Measurements from ENCODE around the gene CEP120.

Gene CEP120

GRCh38 chr5:123360910-123361309, 62.3 kb downstream of the CEP120 start:
- Histone ChIP-seq H3K9me3 (ENCODE audit: insufficient read depth, low read length) (no peaks in the 10 kb centered on the region), H3K9ac (ENCODE audit: insufficient read length, low read depth) (no peak overlapping the region), H3K4me1 (ENCODE audit: insufficient read depth, insufficient read length) (no peaks in the 10 kb centered on the region), H3K27me3 (ENCODE audit: insufficient read depth, insufficient read length) (no peaks in the 10 kb centered on the region), H3K36me3 (ENCODE audit: insufficient read depth, insufficient read length, low read length) (peaks cover 16% of the 10 kb centered on the region), H3K4me3 (ENCODE audit: insufficient read length, low read depth) (no peak overlapping the region)
- TF ChIP-seq SUZ12 (IDR thresholded peaks at IDR 0.05; ENCODE audit: extremely low read depth, insufficient read depth, insufficient read length) = no peak
- no peak for TF ChIP-seq ZNF274 (IDR thresholded peaks at IDR 0.05; ENCODE audit: low read depth, low read length)
- no peak for TF ChIP-seq YY1 (IDR thresholded peaks at IDR 0.05; ENCODE audit: insufficient read depth, insufficient read length)
- DNase-seq (ENCODE audit: low read depth, low spot score) = no peak

DNA sequence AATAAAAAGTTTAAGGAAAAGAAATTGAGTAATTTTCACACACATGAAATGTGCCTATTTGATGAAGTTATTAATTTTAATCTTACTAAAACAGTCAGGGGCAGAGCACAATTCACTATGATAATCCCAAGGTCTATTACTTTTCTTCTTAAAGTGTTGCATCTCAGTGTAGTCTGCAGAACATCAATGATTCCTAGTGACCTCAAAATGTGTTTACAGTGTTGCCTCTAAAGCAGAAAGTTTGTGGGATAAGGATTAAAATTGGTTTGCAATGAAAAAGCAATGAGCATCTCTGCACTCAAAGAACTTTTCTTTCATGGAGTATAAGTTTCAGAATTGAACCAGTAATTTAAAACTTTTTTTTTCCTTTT, 63.0 kb downstream of the CEP120 start:
- no peaks in the 10 kb centered on the region for H3K4me1 ChIP-seq (ENCODE audit: insufficient read depth, insufficient read length)
- no peak overlapping the region for H3K9ac ChIP-seq (ENCODE audit: insufficient read length, low read depth)
- H3K36me3 ChIP-seq (ENCODE audit: insufficient read depth, insufficient read length, low read length) = peaks cover 16% of the 10 kb centered on the region
- TF ChIP-seq ZNF274 (IDR thresholded peaks at IDR 0.05; ENCODE audit: low read depth, low read length) = no peak
- no peak for TF ChIP-seq SUZ12 (IDR thresholded peaks at IDR 0.05; ENCODE audit: extremely low read depth, insufficient read depth, insufficient read length)
- TF ChIP-seq YY1 (IDR thresholded peaks at IDR 0.05; ENCODE audit: insufficient read depth, insufficient read length) = no peak
- no peaks in the 10 kb centered on the region for H3K27me3 ChIP-seq (ENCODE audit: insufficient read depth, insufficient read length)
- no peak overlapping the region for H3K4me3 ChIP-seq (ENCODE audit: insufficient read length, low read depth)
- no peak for DNase-seq (ENCODE audit: low read depth, low spot score)
- no peaks in the 10 kb centered on the region for H3K9me3 ChIP-seq (ENCODE audit: insufficient read depth, low read length)

- Histone ChIP-seq H3K9me3 (ENCODE audit: insufficient read depth, low read length) (no peaks in the 10 kb centered on the region), H3K4me1 (ENCODE audit: insufficient read depth, insufficient read length) (no peaks in the 10 kb centered on the region), H3K9ac (ENCODE audit: insufficient read length, low read depth) (no peak overlapping the region), H3K36me3 (ENCODE audit: insufficient read depth, insufficient read length, low read length) (peaks cover 16% of the 10 kb centered on the region), H3K4me3 (ENCODE audit: insufficient read length, low read depth) (no peak overlapping the region), H3K27me3 (ENCODE audit: insufficient read depth, insufficient read length) (no peaks in the 10 kb centered on the region)
- TF ChIP-seq ZNF274 (IDR thresholded peaks at IDR 0.05; ENCODE audit: low read depth, low read length) = no peak
- no peak for TF ChIP-seq SUZ12 (IDR thresholded peaks at IDR 0.05; ENCODE audit: extremely low read depth, insufficient read depth, insufficient read length)
- no peak for TF ChIP-seq YY1 (IDR thresholded peaks at IDR 0.05; ENCODE audit: insufficient read depth, insufficient read length)
- DNase-seq (ENCODE audit: low read depth, low spot score) = no peak
Measured at GRCh38 chr5:123359454-123360200, 63.6 kb downstream of the CEP120 start.

- no peak for TF ChIP-seq ZNF274 (IDR thresholded peaks at IDR 0.05; ENCODE audit: low read depth, low read length)
- no peak for TF ChIP-seq YY1 (IDR thresholded peaks at IDR 0.05; ENCODE audit: insufficient read depth, insufficient read length)
- no peak for TF ChIP-seq SUZ12 (IDR thresholded peaks at IDR 0.05; ENCODE audit: extremely low read depth, insufficient read depth, insufficient read length)
- H3K36me3 ChIP-seq (ENCODE audit: insufficient read depth, insufficient read length, low read length) = peaks cover 11% of the 10 kb centered on the region
- H3K9ac ChIP-seq (ENCODE audit: insufficient read length, low read depth) = no peak overlapping the region
Measured at GRCh38 chr5:123358751-123359150, 64.5 kb downstream of the CEP120 start.

GRCh38 chr5:123358304-123358703, 64.9 kb downstream of the CEP120 start:
- no peak for TF ChIP-seq YY1 (IDR thresholded peaks at IDR 0.05; ENCODE audit: insufficient read depth, insufficient read length)
- TF ChIP-seq SUZ12 (IDR thresholded peaks at IDR 0.05; ENCODE audit: extremely low read depth, insufficient read depth, insufficient read length) = no peak
- TF ChIP-seq ZNF274 (IDR thresholded peaks at IDR 0.05; ENCODE audit: low read depth, low read length) = no peak
- Histone ChIP-seq H3K9me3 (ENCODE audit: insufficient read depth, low read length) (no peaks in the 10 kb centered on the region), H3K9ac (ENCODE audit: insufficient read length, low read depth) (no peak overlapping the region), H3K4me1 (ENCODE audit: insufficient read depth, insufficient read length) (no peaks in the 10 kb centered on the region), H3K27me3 (ENCODE audit: insufficient read depth, insufficient read length) (no peaks in the 10 kb centered on the region), H3K36me3 (ENCODE audit: insufficient read depth, insufficient read length, low read length) (peaks cover 11% of the 10 kb centered on the region), H3K4me3 (ENCODE audit: insufficient read length, low read depth) (no peak overlapping the region)
- DNase-seq (ENCODE audit: low read depth, low spot score) = no peak

More at GRCh38 chr5:123358751-123359150, 64.5 kb downstream of the CEP120 start:
- H3K9me3 ChIP-seq (ENCODE audit: insufficient read depth, low read length) = no peaks in the 10 kb centered on the region
- no peaks in the 10 kb centered on the region for H3K4me1 ChIP-seq (ENCODE audit: insufficient read depth, insufficient read length)
- DNase-seq (ENCODE audit: low read depth, low spot score) = no peak
- no peak overlapping the region for H3K4me3 ChIP-seq (ENCODE audit: insufficient read length, low read depth)
- H3K27me3 ChIP-seq (ENCODE audit: insufficient read depth, insufficient read length) = no peaks in the 10 kb centered on the region

GRCh38 chr5:123351820-123352219, 71.4 kb downstream of the CEP120 start:
- no peaks in the 10 kb centered on the region for H3K9me3 ChIP-seq (ENCODE audit: insufficient read depth, low read length)
- H3K4me1 ChIP-seq (ENCODE audit: insufficient read depth, insufficient read length) = no peaks in the 10 kb centered on the region
- H3K27me3 ChIP-seq (ENCODE audit: insufficient read depth, insufficient read length) = no peaks in the 10 kb centered on the region
- DNase-seq (ENCODE audit: low read depth, low spot score) = no peak
- H3K36me3 ChIP-seq (ENCODE audit: insufficient read depth, insufficient read length, low read length) = peaks cover 7% of the 10 kb centered on the region
- TF ChIP-seq SUZ12 (IDR thresholded peaks at IDR 0.05; ENCODE audit: extremely low read depth, insufficient read depth, insufficient read length) (no peak), YY1 (IDR thresholded peaks at IDR 0.05; ENCODE audit: insufficient read depth, insufficient read length) (no peak), ZNF274 (IDR thresholded peaks at IDR 0.05; ENCODE audit: low read depth, low read length) (no peak)
- H3K4me3 ChIP-seq (ENCODE audit: insufficient read length, low read depth) = no peak overlapping the region
- H3K9ac ChIP-seq (ENCODE audit: insufficient read length, low read depth) = no peak overlapping the region

DNA sequence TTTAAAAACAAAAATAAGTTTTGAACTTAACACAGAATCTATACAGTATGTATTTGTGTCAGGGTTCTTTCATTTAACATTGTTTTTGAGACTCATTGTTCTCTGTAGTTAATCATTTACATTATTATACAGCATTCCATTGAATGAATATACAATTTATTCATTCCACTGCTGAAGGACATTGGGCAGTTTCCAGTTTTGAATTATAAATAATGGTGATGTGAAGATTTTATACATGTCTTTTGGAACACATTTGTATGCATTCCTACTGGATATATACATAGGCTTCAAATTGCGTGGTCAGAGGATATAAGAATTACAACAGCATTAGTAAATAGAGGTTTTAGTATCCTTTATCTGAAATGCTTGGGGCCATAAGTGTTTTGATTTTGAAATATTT, 72.0 kb downstream of the CEP120 start:
- no peak overlapping the region for H3K9ac ChIP-seq (ENCODE audit: insufficient read length, low read depth)
- peaks cover 7% of the 10 kb centered on the region for H3K36me3 ChIP-seq (ENCODE audit: insufficient read depth, insufficient read length, low read length)
- H3K27me3 ChIP-seq (ENCODE audit: insufficient read depth, insufficient read length) = no peaks in the 10 kb centered on the region
- H3K9me3 ChIP-seq (ENCODE audit: insufficient read depth, low read length) = no peaks in the 10 kb centered on the region
- no peak for TF ChIP-seq ZNF274 (IDR thresholded peaks at IDR 0.05; ENCODE audit: low read depth, low read length)
- no peak for TF ChIP-seq SUZ12 (IDR thresholded peaks at IDR 0.05; ENCODE audit: extremely low read depth, insufficient read depth, insufficient read length)
- TF ChIP-seq YY1 (IDR thresholded peaks at IDR 0.05; ENCODE audit: insufficient read depth, insufficient read length) = no peak
- H3K4me1 ChIP-seq (ENCODE audit: insufficient read depth, insufficient read length) = no peaks in the 10 kb centered on the region
- H3K4me3 ChIP-seq (ENCODE audit: insufficient read length, low read depth) = no peak overlapping the region
- DNase-seq (ENCODE audit: low read depth, low spot score) = no peak
